Measurements from ENCODE around the gene DNAJC11.
"Not testable (repeated sequence)": the region's sequence is repeated elsewhere in the genome, so short reads cannot be mapped to it uniquely, and the experiment has no call there.

DNAJC11 gene

DNA sequence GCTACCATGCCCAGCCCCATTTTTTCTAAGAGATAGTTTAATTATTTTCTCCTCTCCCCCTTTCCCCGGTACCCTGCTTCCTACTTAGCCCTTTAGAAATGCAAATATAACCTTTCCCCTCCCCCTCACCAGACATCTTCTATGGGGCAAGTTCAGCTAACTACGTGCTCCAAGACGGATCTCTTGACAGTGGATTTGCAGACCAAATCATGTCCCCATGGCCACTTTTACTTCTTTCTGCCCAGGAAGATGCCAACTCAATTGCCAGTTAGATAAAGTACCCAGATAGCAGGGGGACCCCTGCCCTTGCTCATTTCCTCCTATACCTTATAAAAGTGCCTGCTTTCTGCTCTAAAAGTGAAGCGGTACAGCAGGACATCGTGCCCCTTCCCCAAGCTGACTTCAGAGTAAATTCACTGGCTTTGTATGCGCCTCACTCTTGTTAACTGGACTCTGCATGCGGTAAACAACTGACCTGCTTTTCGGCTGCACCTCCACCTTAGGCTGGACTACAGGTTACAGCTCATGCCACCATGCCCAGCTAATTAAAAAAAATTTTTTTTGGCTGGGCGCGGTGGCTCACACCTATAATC, 7.4 kb downstream of the DNAJC11 start:
- no peak for DNase-seq

DNA sequence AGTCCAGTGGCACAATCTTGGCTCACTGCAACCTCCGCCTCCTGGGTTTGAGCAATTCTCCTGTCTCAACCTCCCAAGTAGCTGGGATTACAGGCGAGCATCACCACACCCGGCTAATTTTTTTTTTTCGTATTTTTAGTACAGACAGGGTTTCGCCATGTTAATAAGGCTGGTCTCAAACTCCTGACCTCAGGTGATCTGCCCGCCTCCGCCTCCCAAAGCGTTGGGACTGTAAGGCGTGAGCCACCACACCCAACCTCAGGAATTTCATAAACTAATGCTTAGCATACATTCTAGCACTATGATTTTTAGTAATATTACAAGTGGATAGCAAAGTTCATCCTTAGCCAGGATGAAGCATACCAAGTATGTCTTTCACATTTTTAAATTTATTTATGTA, 8.7 kb downstream of the DNAJC11 start:
- DNase-seq = no peak

DNA sequence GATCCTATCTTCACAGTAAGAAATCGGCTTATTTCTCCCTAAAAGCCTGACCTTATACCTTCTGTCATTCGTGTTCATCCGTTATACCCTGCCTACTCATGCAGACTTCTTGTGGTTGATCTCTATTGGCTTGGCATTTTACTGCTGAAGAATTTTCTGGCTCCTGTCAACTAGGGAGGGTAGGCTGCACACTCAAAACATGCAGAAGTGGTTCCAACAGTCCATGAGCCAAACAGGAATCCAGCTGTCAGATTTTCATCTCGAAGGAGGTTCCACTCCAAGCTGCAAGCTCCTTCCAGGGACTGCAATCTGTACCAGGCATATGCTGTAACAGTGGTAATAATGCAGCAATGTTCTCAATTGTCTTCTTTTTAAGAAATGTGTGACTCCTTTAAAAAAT, 10.1 kb downstream of the DNAJC11 start:
- no peak for DNase-seq

DNA sequence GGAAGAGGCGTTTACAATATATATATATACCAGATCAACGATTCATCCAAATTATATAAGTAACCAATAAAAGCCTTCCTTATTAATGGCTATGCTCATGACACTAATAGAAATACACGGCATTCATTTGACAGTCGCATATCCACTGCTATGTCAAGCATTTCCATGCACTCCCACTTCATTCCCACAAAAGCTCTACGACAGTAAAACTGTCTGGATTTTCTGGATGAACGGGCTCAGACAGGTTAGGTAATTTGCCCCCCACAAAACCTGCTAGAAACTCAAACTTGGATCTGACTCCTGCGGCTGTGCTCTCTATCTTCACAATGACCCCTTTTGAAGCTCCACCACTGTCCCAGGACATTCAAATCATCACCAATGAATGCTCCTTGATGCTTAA, 11.4 kb downstream of the DNAJC11 start:
- DNase-seq = no peak

DNA sequence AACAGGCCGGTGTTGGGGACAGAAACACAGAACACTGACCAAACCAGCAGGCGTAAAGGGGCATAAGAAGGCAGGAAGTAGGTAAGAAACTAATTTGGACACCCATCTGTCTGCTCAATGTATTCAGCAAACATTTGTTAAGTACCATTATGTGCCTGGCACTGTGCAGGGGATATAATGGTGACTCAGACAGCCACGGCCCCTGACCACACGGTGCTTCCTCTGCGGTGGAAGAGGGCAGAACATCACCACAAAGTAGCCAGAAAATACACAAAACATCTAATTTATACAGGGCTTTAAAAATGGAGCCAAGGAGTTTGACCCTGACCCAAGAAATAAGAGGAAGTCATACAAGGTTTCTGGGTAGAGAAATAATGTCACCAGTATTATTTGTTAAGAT, 12.9 kb downstream of the DNAJC11 start:
- DNase-seq = no peak

DNA sequence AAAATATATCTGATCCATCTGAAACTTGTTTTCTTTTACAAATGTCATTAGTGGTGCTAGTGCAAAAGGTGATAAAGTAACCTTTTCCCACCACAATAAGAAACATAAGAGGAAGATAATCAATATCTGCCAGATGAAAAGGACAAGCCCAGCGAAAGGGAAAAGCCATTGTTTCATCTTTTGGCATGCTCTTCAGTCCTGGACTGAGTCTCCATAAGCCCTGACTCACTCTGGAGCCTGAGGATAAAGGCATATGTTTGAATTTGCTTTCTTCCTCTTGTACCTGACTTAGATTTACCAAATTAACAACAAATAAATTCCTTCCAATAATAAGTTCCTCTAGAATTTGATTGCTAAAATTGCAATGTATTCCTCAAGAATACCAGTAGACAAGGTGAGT, 13.6 kb downstream of the DNAJC11 start:
- DNase-seq = no peak

DNA sequence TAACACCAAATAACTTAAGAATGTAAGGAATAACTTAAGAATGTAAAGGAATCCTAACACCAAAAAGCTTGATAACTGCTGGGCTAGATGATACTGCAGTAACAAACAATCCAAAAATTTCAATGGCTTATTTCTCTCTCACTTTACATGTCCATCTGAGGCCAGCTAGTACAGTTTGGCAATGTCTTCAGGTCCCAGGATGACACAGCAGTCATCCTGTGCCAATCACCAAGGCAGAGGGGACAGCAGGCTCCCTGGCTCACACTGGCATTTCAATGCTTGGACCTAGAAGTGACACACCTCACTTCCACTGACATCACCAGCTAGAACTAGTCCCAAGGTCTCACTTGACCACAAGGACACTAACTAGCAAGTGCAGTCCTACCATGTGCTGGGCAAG, 15.3 kb downstream of the DNAJC11 start:
- no peak for DNase-seq

DNA sequence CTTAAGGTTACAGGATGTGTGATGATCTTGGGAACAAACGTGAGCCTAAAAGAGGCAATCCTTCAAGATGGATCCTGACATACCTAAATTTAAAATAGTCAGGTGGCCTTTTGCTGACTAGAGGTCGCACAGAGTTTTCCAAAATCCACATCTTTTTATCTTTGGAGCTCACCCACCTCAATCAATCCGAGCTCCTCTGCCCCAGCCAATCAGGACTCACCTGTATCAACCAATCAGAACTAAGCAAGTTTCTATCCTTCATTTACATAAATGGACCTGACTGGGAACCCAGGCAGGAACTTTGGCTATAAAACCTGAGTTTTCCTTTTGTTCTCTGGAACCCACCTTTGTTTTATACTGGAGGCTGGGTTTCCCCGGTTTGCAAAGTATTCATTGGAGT, 16.2 kb downstream of the DNAJC11 start:
- DNase-seq = no peak

DNA sequence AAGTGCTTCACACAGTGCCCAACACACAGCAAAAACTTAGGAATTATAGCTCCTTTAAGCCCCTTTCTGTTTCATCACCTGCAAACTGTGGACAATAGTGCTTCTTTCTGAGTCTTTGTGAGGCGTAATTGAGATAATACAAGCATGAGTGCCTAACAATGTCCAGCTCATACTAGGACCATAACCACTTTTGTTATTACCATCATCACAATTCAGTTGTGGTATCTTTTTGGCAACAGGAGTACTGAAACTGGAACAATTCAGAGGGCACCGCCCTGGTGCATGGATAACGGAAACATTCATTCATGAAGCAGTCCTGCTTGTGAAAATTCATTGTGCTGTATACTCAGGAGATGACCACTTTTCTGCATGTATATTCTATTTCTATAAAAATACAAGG, 18.2 kb downstream of the DNAJC11 start:
- DNase-seq = no peak

DNA sequence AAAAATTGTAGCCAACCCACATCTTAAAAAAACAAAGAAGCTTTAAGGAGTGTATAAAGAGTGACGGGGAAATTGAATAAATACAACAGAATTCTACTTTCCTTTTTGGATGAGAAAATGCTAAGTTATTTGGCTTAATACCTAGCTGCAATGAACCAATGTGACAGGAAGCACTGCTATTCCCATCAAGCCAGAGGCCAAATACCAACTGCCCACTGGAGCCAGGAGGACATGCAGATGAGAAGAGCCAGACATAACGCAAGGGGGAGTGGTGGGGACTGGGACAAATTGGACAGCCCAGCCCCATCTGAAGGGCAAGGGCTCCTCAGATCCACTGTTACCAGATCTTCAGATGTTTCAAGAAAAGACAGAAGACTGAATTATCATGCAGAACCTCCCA, 25.7 kb downstream of the DNAJC11 start:
- no peak for DNase-seq

DNA sequence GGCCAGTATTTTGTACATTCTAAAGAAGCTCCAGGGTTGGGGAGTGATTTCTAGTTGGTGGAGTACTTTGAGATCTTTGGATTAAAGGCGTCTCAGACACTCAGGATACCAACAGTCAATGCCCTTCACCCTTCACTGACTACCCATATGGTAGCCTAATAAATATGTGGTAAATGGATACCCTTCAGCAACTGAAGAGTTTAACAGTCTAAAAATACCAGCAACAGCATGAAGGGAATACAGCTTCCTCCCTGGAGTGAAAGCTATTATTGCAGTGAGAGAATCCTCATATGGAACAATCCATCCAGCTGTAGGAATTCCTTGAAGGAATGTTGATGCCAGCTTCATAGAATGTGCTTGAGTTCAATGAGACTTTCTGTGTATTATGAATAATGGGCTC, 26.8 kb downstream of the DNAJC11 start:
- no peak for DNase-seq

DNA sequence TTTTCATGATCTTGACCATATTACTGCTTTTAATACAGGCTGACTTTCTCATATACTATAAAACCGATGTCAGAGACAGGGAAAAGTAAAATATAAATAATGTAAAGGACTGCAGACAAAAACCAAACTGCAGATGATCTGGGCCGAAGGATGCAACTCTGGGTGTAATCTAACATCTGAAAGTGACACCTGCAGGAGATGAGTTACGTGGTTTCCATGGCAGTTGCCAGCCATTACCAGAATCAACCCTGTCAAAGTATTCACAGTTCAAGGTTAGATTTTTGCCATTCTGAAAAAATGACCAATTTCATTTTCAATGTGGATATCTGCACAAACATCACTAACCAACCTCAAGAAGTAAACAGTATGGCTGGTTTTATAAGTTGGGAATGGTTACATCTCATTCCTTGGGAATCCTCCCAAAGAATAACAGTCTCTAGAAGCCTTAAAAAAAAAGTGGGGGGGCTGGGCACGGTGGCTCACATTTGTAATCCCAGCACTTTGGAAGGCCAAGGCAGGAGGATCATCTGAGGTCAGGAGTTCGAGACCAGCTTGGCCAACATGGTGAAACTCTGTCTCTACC, 27.7 kb downstream of the DNAJC11 start:
- no peak for DNase-seq

DNA sequence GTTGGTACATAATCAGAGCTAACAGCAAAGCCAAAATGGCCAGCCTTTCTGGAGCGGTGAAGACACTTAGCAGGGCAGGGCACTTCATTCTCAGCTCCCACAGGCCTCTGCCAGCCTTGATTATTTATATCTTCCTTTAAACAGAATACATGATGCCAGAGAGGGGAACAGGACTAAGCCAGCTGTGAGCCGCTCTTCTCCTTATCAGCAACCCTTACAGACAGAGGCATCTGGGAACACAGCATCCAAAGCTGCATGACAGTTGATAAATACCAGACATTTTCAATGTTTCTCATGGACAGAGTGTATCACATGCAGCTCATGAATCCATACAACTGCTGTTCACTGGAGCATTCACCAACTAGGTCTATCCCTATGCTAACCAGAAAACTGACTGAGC, 29.1 kb downstream of the DNAJC11 start:
- no peak for DNase-seq

DNA sequence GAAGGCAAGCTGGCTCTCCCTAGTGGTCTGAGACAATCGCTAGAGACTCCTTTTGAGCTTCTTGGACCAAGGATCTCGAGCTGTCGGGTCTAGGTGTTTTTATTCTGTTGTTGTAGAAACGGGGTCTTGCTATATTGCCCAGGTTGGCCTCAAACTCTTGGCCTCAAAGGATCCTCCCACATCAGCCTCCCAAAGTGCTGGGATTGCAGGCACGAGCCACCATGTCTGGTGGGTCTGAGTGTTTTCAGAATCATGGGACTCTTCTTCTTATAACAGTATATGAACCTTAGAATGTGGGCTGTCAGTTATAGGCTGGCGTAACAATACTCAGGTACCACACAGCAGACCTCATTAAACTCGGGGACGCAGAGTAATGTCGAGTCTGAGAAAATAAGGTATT, 33.1 kb downstream of the DNAJC11 start:
- DNase-seq = no peak

DNA sequence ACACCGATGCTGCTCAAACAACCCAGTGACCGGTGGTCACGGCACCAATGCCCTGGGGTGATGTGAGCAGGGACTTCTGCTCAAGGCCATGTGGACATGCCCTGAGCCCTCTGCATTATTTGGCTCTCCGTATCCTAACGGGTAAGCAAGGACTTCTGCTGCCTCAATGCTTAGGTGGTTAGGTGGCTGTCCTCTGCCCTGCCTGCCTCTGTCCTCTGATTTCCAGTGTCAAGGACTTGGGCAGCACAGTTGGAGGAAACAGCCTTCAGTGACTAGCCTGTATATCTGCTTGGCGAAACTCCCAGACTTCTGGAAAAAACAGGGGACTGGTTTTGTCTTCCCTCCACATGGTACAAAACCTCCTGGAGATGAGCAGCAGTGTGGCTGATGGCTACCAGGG, 34.5 kb downstream of the DNAJC11 start:
- no peak for DNase-seq

DNA sequence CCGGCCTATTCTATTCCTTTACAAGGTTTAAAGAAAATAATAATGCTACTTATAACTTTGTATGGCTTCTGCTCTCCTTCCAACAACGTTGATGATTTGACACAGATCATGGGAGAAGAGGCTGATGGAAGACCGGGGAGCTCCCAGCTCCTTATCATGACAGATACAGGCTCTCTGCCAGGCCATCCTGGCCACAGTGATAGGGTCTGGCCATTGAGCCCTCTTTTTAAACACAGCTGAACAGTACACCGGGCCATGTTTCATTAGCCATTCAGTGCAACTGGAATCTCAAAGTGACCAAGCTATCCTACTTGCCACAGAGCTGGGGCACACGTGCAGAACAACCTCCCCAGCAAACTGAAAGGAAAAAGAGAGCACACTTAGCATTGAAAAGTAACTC, 34.9 kb downstream of the DNAJC11 start:
- DNase-seq = no peak

DNA sequence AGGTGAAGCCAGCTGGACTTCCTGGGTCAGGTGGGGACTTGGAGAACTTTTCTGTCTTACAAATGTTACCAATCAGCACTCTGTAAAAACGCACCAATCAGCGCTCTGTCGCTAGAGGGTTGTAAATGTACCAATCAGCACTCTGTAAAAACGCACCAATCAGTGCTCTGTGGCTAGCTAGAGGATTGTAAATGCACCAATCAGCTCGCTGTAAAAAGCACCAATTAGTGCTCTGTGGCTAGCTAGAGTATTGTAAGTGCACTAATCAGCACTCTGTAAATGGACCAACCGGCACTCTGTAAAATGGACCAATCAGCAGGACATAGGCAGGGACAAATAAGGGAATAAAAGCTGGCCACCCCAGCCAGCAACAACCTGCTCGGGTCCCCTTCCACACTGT, 39.1 kb downstream of the DNAJC11 start:
- not testable (repeated sequence) for DNase-seq

DNA sequence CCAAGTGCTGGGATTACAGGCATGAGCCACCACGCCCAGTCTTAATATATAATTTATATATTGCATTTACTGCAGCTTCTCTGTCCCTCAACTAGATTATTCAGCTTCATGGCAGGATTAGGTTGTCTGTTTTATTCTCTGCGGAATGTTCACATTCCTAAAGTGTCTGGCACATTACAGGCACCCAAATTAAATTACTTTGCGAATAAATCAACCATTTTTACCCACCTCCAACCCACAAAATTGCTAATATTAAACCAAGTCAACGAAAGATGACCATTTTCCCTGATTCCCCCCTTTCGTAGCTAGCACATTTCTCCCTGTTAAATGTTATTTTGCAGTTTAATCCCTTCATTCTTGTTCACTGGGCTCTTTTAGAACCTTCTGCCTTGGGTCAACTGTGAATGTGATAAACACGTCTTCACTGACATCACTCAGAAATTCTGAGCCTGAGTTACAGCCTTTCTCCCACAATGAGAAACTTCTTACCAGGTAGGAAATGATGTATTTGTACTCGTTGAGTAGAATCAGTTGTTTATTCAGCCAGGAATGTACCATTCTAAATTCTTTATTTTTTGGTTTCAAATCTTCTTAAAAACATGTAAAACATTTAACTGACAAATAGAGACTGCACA, 41.1 kb downstream of the DNAJC11 start:
- no peak for DNase-seq

DNA sequence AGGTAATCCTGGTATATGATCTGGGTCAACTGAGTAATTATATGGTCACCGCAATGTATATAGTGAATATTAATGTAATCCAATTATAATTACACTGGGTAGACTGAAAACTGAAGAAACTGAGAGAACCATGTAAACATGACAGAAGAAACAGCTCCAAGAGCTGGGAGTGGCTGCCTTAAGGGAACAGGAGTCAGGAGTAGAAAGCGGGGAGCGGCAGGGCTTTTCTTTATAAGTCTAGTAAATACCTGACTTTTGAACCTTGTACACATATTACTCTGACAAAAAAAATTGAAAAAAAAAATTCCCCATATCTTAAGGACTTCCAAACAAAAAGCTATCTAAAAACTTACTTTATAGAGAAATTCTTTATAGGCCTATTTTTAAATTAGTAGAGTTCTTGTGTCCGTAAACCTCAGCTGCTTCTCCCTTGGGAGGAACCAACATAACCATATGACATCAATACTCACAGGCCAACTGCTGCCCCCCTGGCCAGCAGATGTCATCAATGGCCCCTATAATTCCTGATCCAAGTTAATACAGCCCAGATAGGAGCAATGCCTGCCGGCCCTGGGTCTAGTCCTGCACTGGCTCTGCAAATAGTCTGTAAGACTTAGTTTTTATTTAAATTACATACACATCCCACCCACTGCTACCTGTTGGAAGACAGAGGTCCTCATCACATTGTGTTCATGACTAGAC, 43.1 kb downstream of the DNAJC11 start:
- DNase-seq = no peak

DNA sequence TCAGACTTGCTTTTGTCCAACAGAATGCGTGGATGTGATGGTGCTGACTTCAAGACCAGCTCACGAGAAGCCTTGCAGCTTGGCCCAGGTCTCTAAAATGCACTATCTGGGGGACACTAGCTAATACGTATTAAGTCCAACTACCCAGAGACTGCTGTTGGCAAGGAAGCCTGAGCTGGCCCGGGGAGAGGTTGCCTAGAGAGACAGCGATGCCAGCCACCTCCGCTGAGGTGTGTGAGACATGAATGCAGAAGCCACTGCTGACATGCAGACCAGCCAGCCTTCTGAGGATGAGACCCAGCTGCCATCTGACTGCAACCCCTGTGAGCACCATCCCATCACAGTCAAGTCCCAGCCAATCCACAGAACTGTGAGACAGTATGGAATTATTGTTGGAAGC, 44.5 kb downstream of the DNAJC11 start:
- no peak for DNase-seq

DNA sequence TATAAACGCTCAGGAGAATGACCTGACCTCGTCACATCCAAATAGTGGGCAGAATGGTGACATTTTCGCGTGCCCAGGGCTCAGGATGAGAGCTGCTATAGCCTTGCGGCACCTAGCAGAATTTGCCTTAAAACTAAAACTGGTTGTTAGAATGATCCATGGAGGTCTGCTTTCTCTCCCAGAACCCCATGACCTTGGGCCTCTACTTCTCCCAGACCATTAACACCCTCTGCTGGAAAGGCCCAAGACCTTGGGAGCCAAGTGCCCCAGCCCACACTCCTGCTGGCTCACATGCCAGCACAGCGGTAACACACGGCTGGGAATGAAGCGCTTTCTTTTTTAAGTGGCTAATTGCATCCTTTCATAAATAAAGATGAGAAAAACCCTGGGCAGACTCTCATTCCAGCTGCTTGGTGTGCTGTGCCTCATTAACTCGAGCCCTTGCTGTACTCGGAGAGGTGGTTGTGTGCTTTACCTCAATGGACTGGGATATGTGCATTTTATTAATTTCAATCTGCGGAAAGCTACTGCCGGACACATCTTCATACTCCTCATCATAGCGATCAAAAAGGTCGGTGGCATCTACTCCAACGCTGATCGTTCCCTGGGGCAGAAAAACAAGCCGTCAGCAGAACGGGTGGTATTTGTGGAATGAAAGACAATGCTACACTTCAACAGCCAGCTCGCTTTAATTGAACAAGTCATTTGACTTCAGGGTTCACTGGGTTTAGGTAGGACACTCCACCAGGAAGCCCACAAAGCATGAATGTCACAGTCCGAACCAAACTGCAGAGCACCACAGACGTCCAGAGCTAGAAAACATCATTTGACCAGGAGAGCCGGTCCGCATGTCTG, 48.0 kb downstream of the DNAJC11 start:
- DNase-seq = no peak

DNA sequence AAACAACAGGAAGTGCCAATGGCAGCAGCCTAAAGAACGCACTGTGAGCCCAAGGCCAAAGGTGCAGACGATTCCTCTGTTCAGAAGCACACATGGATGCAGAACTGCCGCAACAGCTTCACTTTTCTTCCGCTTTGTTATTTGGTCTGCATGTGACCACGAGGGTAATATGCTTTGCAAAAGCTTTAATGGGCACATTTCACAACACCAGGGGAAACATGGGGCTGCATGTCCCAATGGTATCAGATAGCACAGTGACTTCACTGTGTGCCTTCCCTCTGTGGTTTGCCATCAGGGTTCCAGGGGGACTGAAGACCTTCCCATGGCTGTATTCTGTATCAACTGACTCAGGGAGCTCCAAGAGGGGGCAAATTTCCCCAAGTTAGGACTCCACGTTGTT, 48.6 kb downstream of the DNAJC11 start:
- peak; percentile 94 for DNase-seq

DNA sequence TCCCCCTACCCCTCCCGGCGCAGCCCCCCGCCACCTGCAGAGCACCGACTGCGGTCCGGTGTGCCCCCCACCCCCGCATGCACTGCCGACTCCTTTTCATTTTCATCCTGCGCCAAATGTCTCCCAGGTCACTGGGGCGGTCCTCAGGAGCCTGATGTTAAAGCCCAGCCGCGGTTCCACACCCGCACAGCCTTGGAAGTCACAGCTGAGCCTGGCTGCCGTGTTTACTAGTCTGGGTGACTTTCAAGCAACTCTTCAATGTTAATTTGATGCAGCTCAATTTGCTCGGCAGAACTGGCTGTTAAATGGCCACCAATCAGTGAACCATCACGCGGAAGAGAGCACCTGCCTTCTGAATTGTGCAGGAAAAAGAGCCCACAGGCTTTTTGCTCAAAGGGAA, 49.7 kb downstream of the DNAJC11 start:
- no peak for DNase-seq

All from GF-D8 (cell line).